SK-N-SH treated with all-trans-retinoic acid at 6 μM for 48 hours (cell line): Measurements from ENCODE around the gene RAPGEF1.

Experiments used
- ATAC-seq: fragments of 200-7000 bp; cut with Tn5 transposase; 3 replicates; pipeline ENCODE4 v1.9.1; 2020; ENCODE audit warnings: mild to moderate bottlenecking, moderate library complexity
- ARNTL ChIP-seq: fragments of 450-650 bp; formaldehyde crosslinking; IDR thresholded peaks from 2 replicates; pipeline ENCODE4 v1.5.0; 2020; ENCODE audit warnings: low read depth, mild to moderate bottlenecking, moderate library complexity, borderline replicate concordance
- CREB5 ChIP-seq: fragments of 250-450 bp; sonication (Bioruptor Pico); IDR thresholded peaks from 2 replicates; pipeline ENCODE4 v1.5.1; 2020; ENCODE audit warnings: low read depth, mild to moderate bottlenecking, moderate library complexity
- CSDC2 ChIP-seq: fragments of 250-450 bp; sonication (Bioruptor Pico); IDR thresholded peaks from 2 replicates; pipeline ENCODE4 v1.5.0; 2020; ENCODE audit warnings: mild to moderate bottlenecking, moderate library complexity
- CSRNP3 ChIP-seq: fragments of 250-450 bp; sonication (Bioruptor Pico); IDR thresholded peaks from 2 replicates; pipeline ENCODE4 v1.5.1; 2021; ENCODE audit warnings: mild to moderate bottlenecking, moderate library complexity
- GLIS3 ChIP-seq: fragments of 250-450 bp; sonication (Bioruptor Pico); IDR thresholded peaks from 2 replicates; pipeline ENCODE4 v1.5.0; 2020; ENCODE audit warnings: mild to moderate bottlenecking, moderate library complexity
- ISL1 ChIP-seq: fragments of 250-450 bp; sonication (Bioruptor Pico); IDR thresholded peaks from 2 replicates; pipeline ENCODE4 v2.1.2; 2022; ENCODE audit warnings: mild to moderate bottlenecking, moderate library complexity
- PATZ1 ChIP-seq: fragments of 250-450 bp; sonication (Bioruptor Pico); IDR thresholded peaks from 2 replicates; pipeline ENCODE4 v1.8.0; 2020; ENCODE audit warnings: mild to moderate bottlenecking, moderate library complexity, borderline replicate concordance
- POU6F1 ChIP-seq: fragments of 250-450 bp; sonication (Bioruptor Pico); IDR thresholded peaks from 2 replicates; pipeline ENCODE4 v1.8.0; 2021; ENCODE audit warnings: low read depth, mild to moderate bottlenecking, moderate library complexity, borderline replicate concordance
- RARB ChIP-seq: fragments of 250-450 bp; sonication (Bioruptor Pico); IDR thresholded peaks from 2 replicates; pipeline ENCODE4 v1.8.0; 2021; ENCODE audit warnings: mild to moderate bottlenecking, moderate library complexity
- SNAI2 ChIP-seq: fragments of 250-450 bp; sonication (Bioruptor Pico); IDR thresholded peaks from 2 replicates; pipeline ENCODE4 v1.5.0; 2020; ENCODE audit warnings: mild to moderate bottlenecking, moderate library complexity
- TCF4 ChIP-seq: fragments of 250-450 bp; sonication (Bioruptor Pico); IDR thresholded peaks from 2 replicates; pipeline ENCODE4 v1.8.0; 2021; ENCODE audit warnings: mild to moderate bottlenecking, moderate library complexity, borderline replicate concordance
- TOX ChIP-seq: fragments of 250-450 bp; sonication (Bioruptor Pico); IDR thresholded peaks from 2 replicates; pipeline ENCODE4 v1.8.0; 2021; ENCODE audit warnings: mild to moderate bottlenecking, moderate library complexity, borderline replicate concordance
- TSHZ2 ChIP-seq: fragments of 250-450 bp; sonication (Bioruptor Pico); IDR thresholded peaks from 2 replicates; pipeline ENCODE4 v1.5.0; 2020; ENCODE audit warnings: mild to moderate bottlenecking, moderate library complexity
- ZC3H10 ChIP-seq: fragments of 250-450 bp; sonication (Bioruptor Pico); IDR thresholded peaks from 2 replicates; pipeline ENCODE4 v1.5.1; 2021; ENCODE audit warnings: mild to moderate bottlenecking, moderate library complexity
- ZFP3 ChIP-seq: fragments of 250-450 bp; sonication (Bioruptor Pico); IDR thresholded peaks from 2 replicates; pipeline ENCODE4 v1.5.0; 2020; ENCODE audit warnings: mild to moderate bottlenecking, moderate library complexity
- ZFP30 ChIP-seq: fragments of 450-650 bp; formaldehyde crosslinking; IDR thresholded peaks from 2 replicates; pipeline ENCODE4 v1.5.0; 2022; ENCODE audit warnings: mild to moderate bottlenecking, moderate library complexity
- ZNF565 ChIP-seq: fragments of 450-650 bp; formaldehyde crosslinking; conservative IDR thresholded peaks from 2 replicates; pipeline ENCODE4 v1.5.0; 2020; ENCODE audit warnings: low read depth, mild to moderate bottlenecking, moderate library complexity

Gene RAPGEF1

GRCh38 chr9:131629226-131629500 is 110.7 kb downstream of the RAPGEF1 start:
- TF ChIP-seq PATZ1 (CRISPR knock-in tag), result no peak
- TF ChIP-seq ZC3H10 (CRISPR knock-in tag), result no peak
- no peak for TF ChIP-seq ZNF565 (CRISPR knock-in tag)
- TF ChIP-seq RARB, result no peak
- TF ChIP-seq CSRNP3 (CRISPR knock-in tag), result no peak
- TF ChIP-seq ISL1 (CRISPR knock-in tag), result no peak
- TF ChIP-seq ZFP30 (CRISPR knock-in tag), result no peak
- TF ChIP-seq CSDC2 (CRISPR knock-in tag), result no peak
- no peak for TF ChIP-seq TSHZ2
- no peak for TF ChIP-seq CREB5 (CRISPR knock-in tag)
- TF ChIP-seq TCF4 (CRISPR knock-in tag), result no peak
- no peak for TF ChIP-seq ZFP3
- TF ChIP-seq SNAI2, result no peak
- TF ChIP-seq GLIS3 (CRISPR knock-in tag), result no peak
- no peak for TF ChIP-seq ARNTL (CRISPR knock-in tag)
- no peak for ATAC-seq

- no peak for TF ChIP-seq GLIS3 (CRISPR knock-in tag)
- no peak for TF ChIP-seq ZNF565 (CRISPR knock-in tag)
- TF ChIP-seq TSHZ2, result no peak
- TF ChIP-seq CREB5 (CRISPR knock-in tag), result no peak
- no peak for TF ChIP-seq TOX
- no peak for TF ChIP-seq POU6F1 (CRISPR knock-in tag)
- no peak for TF ChIP-seq ZFP3
- no peak for TF ChIP-seq SNAI2
- no peak for TF ChIP-seq TCF4 (CRISPR knock-in tag)
- no peak for TF ChIP-seq ZFP30 (CRISPR knock-in tag)
- TF ChIP-seq PATZ1 (CRISPR knock-in tag), result no peak
- ATAC-seq, result no peak
Measured at GRCh38 chr9:131628459-131629225, 111.2 kb downstream of the RAPGEF1 start.
